ENCODE data around the gene NHERF2.

The NHERF2 gene

DNA sequence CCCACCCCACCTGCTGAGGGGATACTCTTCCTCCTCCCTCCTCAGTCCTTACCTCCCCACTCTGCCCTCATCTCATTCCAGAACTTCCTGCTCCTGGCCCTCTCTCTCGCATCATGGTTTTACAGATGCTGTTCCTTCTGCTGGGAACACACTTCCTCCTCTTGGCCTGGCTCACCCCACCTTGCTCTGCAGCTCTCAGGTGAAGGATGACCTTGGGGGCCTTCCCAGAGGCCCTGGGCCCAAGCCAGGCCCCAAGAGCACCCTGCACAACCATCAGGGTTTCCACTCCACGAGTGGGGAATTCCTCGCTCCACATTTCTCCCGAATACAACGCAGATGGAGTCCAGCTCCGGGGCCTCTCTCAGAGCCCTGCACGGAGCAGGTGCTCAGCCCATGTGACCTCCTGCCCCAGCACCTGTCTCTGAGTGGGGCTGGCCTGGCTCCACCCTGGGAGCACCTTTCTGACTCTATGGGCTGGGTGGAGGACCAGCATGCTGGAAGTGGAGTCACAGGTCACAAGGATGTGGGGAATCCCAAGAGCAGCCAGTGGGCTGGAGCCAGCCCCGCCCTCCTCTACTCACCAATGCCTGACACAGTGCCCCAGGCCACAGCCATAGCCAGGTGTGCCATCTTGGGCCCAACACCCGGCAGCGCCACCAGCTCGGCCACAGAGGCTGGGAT is 16.4 kb downstream of the NHERF2 start:
- Histone ChIP-seq H3K9ac (ENCODE audit: low read length) (no peak overlapping the region), H3K4me3 (ENCODE audit: low read length) (peak overlapping the region; percentile 16), H3K36me3 (ENCODE audit: control insufficient read depth, insufficient read depth, low read length) (no peaks in the 10 kb centered on the region), H3K4me1 (ENCODE audit: control insufficient read depth, insufficient read depth, low read length) (peaks cover 6% of the 10 kb centered on the region), H3K27me3 (ENCODE audit: control insufficient read depth, insufficient read depth, low read length) (no peaks in the 10 kb centered on the region), H3K27ac (ENCODE audit: low read depth, low read length) (no peak overlapping the region)

DNA sequence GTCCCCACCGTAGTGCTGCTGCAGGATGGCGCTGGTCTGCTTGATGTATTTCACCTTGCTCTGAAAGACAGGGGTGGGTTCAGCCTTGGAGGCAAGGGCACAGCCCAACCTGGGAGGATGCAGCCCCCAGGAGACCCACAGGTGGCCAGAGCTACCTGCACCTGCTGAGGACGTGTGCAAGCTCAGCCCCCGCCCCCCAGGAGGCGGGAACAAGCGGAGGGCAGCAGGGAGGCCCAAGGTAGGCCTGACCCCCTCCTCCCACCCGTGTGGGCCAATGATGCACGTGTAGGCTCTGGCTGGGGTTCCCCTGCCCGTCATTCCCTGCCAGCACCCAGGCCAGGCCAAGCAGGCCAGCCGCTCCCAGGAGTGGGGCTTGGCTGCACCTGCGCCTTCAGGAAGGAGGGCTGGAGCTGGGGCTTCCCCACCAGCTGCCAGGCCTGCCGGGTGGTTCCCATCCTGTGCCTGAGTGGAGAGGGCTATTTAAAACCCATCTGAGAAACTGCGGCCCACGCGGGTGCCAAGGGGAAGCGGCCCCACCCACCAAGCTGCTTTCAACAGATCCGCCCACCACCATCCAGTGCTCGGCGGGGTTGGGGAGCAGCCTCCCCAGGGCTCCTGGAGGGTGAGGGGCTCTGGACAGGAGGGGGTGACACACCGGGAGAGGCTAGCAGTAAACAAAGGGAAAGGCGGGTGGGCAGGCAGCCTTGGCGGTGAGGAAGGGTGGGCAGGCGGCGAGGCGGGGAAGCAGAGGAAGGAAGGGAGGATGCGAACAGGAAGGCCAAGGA is 17.2 kb downstream of the NHERF2 start:
- no peak overlapping the region for H3K27ac ChIP-seq (ENCODE audit: low read depth, low read length)
- no peaks in the 10 kb centered on the region for H3K27me3 ChIP-seq (ENCODE audit: control insufficient read depth, insufficient read depth, low read length)
- H3K4me3 ChIP-seq (ENCODE audit: low read length) = no peak overlapping the region
- H3K9ac ChIP-seq (ENCODE audit: low read length) = no peak overlapping the region
- H3K36me3 ChIP-seq (ENCODE audit: control insufficient read depth, insufficient read depth, low read length) = no peaks in the 10 kb centered on the region
- H3K4me1 ChIP-seq (ENCODE audit: control insufficient read depth, insufficient read depth, low read length) = peaks cover 12% of the 10 kb centered on the region

GRCh38 chr16:2044541-2044940 is 17.8 kb downstream of the NHERF2 start:
- Histone ChIP-seq H3K27ac (ENCODE audit: low read depth, low read length) (no peak overlapping the region), H3K9ac (ENCODE audit: low read length) (no peak overlapping the region), H3K4me1 (ENCODE audit: control insufficient read depth, insufficient read depth, low read length) (peaks cover 6% of the 10 kb centered on the region), H3K4me3 (ENCODE audit: low read length) (no peak overlapping the region), H3K27me3 (ENCODE audit: control insufficient read depth, insufficient read depth, low read length) (no peaks in the 10 kb centered on the region), H3K36me3 (ENCODE audit: control insufficient read depth, insufficient read depth, low read length) (peaks cover 2% of the 10 kb centered on the region)

GRCh38 chr16:2045965-2046892 is 19.5 kb downstream of the NHERF2 start:
- no peak overlapping the region for H3K4me3 ChIP-seq (ENCODE audit: low read length)
- no peak overlapping the region for H3K9ac ChIP-seq (ENCODE audit: low read length)
- H3K27ac ChIP-seq (ENCODE audit: low read depth, low read length) = peak overlapping the region; percentile 56
- H3K36me3 ChIP-seq (ENCODE audit: control insufficient read depth, insufficient read depth, low read length) = peaks cover 3% of the 10 kb centered on the region
- H3K27me3 ChIP-seq (ENCODE audit: control insufficient read depth, insufficient read depth, low read length) = no peaks in the 10 kb centered on the region
- peaks cover 6% of the 10 kb centered on the region for H3K4me1 ChIP-seq (ENCODE audit: control insufficient read depth, insufficient read depth, low read length)

DNA sequence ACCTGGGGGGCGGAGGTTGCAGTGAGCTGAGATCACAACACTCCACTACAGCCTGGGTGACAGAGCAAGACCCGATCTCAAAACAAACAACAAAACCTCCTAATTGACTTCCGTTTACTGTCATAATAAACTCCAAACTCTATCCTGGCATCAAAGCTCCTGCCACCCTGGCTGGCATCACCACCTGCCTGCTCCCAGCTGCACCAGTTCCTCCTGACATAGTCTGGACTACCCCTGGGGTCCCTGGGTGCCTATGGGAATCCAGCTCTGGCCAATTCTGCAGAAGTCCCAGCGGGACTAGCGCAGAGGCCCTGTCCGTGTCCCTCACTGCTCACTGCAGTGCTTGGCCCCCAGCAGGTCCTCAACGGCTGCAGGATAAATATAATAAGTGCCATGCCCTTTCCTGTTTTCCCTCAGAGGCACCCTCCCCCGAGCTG is 20.2 kb downstream of the NHERF2 start:
- Histone ChIP-seq H3K4me3 (ENCODE audit: low read length) (peak overlapping the region; percentile 96), H3K36me3 (ENCODE audit: control insufficient read depth, insufficient read depth, low read length) (peaks cover 7% of the 10 kb centered on the region), H3K27ac (ENCODE audit: low read depth, low read length) (peak overlapping the region; percentile 56), H3K27me3 (ENCODE audit: control insufficient read depth, insufficient read depth, low read length) (no peaks in the 10 kb centered on the region), H3K4me1 (ENCODE audit: control insufficient read depth, insufficient read depth, low read length) (peaks cover 6% of the 10 kb centered on the region), H3K9ac (ENCODE audit: low read length) (peak overlapping the region; percentile 41)

DNA sequence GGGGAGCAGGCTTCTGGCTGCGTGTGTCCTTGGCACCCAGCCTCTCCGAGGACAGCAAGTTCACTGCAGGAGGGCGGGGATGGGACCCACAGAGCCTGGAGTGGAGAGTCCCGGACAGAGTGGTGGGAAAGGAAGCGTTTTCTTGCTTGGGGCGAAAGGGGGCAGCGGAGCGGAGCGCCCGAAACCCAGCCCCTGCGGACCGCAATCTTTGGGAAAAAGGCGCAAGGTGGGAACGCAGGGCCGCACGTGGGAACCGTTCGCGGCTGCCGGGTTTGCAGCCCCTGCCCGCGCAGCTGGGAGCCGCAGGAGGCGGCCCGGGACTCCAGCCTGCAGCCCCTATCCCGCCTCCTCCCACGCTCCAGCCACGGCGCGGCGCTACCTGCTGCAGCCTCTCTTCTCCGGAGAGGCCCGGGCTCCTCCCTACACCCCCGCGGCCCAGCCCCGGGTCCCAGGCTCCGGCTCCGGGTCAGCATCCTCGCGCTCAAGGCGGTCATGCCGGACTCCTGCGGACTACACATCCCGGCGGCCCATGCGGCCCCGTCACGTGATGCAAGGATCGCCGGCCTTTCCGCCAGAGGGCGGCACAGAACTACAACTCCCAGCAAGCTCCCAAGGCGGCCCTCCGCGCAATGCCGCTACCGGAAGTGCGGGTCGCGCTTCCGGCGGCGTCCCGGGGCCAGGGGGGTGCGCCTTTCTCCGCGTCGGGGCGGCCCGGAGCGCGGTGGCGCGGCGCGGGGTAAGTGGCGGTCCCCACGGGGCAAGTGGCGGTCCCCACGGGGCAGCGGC is 20.8 kb downstream of the NHERF2 start, which contains the start of the genes NTHL1 and TSC2:
Gene NTHL1 (minus strand): TSS at position 505 of the 786 bp plus-strand sequence. CDS start 11 bp downstream, at position 494.
Gene TSC2 (plus strand): TSS at position 656 of the 786 bp plus-strand sequence. CDS start 631 bp downstream, outside the sequence.
- H3K4me1 ChIP-seq (ENCODE audit: control insufficient read depth, insufficient read depth, low read length) = peaks cover 6% of the 10 kb centered on the region
- H3K27ac ChIP-seq (ENCODE audit: low read depth, low read length) = peak within 1 kb of the TSS; percentile 56
- peak within 1 kb of the TSS; percentile 87 for H3K9ac ChIP-seq (ENCODE audit: low read length)
- peak within 1 kb of the TSS; percentile 96 for H3K4me3 ChIP-seq (ENCODE audit: low read length)
- H3K27me3 ChIP-seq (ENCODE audit: control insufficient read depth, insufficient read depth, low read length) = no peaks in the 10 kb centered on the region
- H3K36me3 ChIP-seq (ENCODE audit: control insufficient read depth, insufficient read depth, low read length) = peaks cover 7% of the 10 kb centered on the region

DNA sequence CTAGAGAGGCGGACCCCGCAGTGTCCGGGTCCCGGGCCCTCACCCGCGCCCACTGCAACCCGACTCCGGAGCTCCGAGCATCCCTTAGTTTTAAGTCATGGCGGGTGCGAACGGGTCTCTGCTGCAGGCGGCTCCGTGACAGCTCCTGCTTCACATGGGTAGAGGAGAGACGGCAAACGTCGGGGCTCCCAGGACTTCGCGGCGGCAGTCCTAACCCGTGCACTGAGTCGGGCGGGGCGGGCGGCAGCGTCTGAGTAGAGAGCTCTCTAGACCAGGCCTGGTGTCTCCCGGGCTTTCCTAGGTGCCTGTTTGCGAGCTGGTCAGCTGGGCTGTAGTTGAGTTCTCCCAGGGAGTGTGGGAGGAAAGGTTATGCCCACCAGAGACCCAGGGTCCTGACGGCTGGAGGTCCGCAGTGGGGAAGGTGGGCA is 21.4 kb downstream of the NHERF2 start:
- Histone ChIP-seq H3K36me3 (ENCODE audit: control insufficient read depth, insufficient read depth, low read length) (peaks cover 12% of the 10 kb centered on the region), H3K27me3 (ENCODE audit: control insufficient read depth, insufficient read depth, low read length) (no peaks in the 10 kb centered on the region), H3K9ac (ENCODE audit: low read length) (peak overlapping the region; percentile 87), H3K4me1 (ENCODE audit: control insufficient read depth, insufficient read depth, low read length) (peaks cover 6% of the 10 kb centered on the region), H3K27ac (ENCODE audit: low read depth, low read length) (peak overlapping the region; percentile 56), H3K4me3 (ENCODE audit: low read length) (peak overlapping the region; percentile 96)

GRCh38 chr16:2053211-2053610 is 26.5 kb downstream of the NHERF2 start:
- peaks cover 33% of the 10 kb centered on the region for H3K36me3 ChIP-seq (ENCODE audit: control insufficient read depth, insufficient read depth, low read length)
- H3K27ac ChIP-seq (ENCODE audit: low read depth, low read length) = no peak overlapping the region
- no peaks in the 10 kb centered on the region for H3K27me3 ChIP-seq (ENCODE audit: control insufficient read depth, insufficient read depth, low read length)
- H3K4me1 ChIP-seq (ENCODE audit: control insufficient read depth, insufficient read depth, low read length) = peaks cover 6% of the 10 kb centered on the region
- no peak overlapping the region for H3K9ac ChIP-seq (ENCODE audit: low read length)
- no peak overlapping the region for H3K4me3 ChIP-seq (ENCODE audit: low read length)

DNA sequence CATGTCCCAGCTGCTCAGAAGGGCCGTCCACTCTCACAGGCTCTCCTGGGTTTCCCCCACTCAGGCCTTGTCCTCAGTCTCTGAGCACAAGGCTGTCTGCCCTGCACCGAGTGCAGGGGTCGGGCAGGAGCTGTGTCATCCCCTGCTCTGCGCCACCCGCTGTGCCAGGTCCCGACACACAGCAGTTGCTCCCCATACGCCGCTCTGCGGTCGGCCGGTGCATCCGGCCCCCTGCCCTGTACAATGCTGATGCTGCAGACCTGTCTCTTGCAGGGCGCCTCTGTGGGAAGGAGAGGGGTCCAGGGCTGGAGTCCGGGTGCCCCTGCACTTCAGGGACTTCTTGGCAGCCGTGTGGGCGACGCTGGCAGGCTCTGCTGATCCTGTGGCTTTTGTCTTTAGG is 27.2 kb downstream of the NHERF2 start:
- Histone ChIP-seq H3K27ac (ENCODE audit: low read depth, low read length) (no peak overlapping the region), H3K4me3 (ENCODE audit: low read length) (no peak overlapping the region), H3K4me1 (ENCODE audit: control insufficient read depth, insufficient read depth, low read length) (no peaks in the 10 kb centered on the region), H3K36me3 (ENCODE audit: control insufficient read depth, insufficient read depth, low read length) (peaks cover 35% of the 10 kb centered on the region), H3K27me3 (ENCODE audit: control insufficient read depth, insufficient read depth, low read length) (no peaks in the 10 kb centered on the region), H3K9ac (ENCODE audit: low read length) (no peak overlapping the region)

- Histone ChIP-seq H3K27ac (ENCODE audit: low read depth, low read length) (no peak overlapping the region), H3K4me1 (ENCODE audit: control insufficient read depth, insufficient read depth, low read length) (no peaks in the 10 kb centered on the region), H3K27me3 (ENCODE audit: control insufficient read depth, insufficient read depth, low read length) (no peaks in the 10 kb centered on the region), H3K36me3 (ENCODE audit: control insufficient read depth, insufficient read depth, low read length) (peaks cover 33% of the 10 kb centered on the region), H3K4me3 (ENCODE audit: low read length) (peak overlapping the region; percentile 15), H3K9ac (ENCODE audit: low read length) (no peak overlapping the region)
These were observed 28.0 kb downstream of the NHERF2 start for GRCh38 chr16:2054543-2055245.

DNA sequence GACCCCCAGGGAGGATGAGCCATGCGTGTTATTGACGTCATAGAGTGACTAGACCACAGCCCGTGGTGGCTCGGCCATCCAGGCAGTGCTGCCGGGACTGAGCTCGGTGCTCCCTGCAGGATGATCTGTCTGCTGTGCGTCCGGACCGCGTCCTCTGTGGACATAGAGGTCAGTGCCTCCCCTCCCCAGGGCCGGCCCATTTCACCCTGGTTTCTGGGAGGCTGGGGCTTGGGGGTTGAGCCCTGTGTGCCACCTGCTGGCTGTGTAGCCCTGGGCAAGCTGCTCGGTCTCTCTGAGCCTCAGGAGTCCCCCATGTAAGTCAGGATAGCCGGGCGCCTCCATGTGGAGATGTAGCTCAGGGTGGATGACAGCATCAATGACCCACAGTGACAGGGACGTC is 29.4 kb downstream of the NHERF2 start:
- peaks cover 37% of the 10 kb centered on the region for H3K36me3 ChIP-seq (ENCODE audit: control insufficient read depth, insufficient read depth, low read length)
- H3K27ac ChIP-seq (ENCODE audit: low read depth, low read length) = no peak overlapping the region

More for the DNA sequence above, 29.4 kb downstream of the NHERF2 start:
- H3K9ac ChIP-seq (ENCODE audit: low read length) = no peak overlapping the region
- H3K27me3 ChIP-seq (ENCODE audit: control insufficient read depth, insufficient read depth, low read length) = no peaks in the 10 kb centered on the region
- H3K4me1 ChIP-seq (ENCODE audit: control insufficient read depth, insufficient read depth, low read length) = no peaks in the 10 kb centered on the region
- H3K4me3 ChIP-seq (ENCODE audit: low read length) = no peak overlapping the region

Measured in rectal smooth muscle tissue (tissue), 1 donor.